HG03097 (cell line): Measurements from ENCODE around the gene KCNT2.
"Not testable (repeated sequence)": the region's sequence is repeated elsewhere in the genome, so short reads cannot be mapped to it uniquely, and the experiment has no call there.

Experiments
- ATAC-seq: cut with Tn5 transposase; IDR thresholded peaks from one replicate; pipeline ENCODE4 v1.9.1; 2021; ENCODE audit not compliant: unreplicated experiment, low FRiP score

Gene KCNT2

DNA sequence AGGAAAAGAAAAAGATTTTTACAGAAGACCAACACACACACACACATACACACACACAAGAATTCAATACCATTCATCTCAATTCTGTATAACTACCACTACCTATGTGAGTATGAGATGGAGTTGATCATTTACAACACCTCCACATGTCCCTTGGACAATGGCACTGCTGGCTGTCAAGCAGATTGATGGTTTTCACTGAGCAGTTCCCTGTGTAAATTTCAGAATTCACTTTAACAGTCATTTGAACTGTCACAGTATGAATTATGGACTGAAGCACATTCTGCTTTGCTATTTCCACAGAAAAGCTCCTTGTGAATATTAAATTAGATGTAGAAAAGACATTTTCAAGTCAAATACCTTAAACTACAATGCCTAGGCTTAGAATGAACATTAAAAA lies 14.3 kb downstream of the KCNT2 start:
- no peak for ATAC-seq

DNA sequence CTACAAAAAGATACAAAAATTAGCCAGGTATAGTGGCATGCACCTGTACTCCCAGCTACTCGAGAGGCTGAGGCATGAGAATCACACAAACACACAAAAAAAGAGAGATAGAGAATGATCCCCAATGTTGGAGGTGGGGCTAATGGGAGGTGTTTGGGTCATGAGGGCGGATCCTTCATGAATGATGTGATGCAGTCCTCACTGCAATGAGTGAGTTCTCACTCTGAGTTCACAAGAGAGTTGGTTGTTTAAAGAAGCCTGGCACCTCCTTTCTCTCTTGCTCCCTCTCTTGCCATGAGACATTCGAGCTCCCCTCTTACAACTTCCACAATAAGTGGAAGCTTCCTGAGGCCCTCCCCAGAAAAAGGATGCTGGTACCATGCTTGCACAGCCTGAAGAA lies 17.3 kb downstream of the KCNT2 start:
- ATAC-seq, result no peak

DNA sequence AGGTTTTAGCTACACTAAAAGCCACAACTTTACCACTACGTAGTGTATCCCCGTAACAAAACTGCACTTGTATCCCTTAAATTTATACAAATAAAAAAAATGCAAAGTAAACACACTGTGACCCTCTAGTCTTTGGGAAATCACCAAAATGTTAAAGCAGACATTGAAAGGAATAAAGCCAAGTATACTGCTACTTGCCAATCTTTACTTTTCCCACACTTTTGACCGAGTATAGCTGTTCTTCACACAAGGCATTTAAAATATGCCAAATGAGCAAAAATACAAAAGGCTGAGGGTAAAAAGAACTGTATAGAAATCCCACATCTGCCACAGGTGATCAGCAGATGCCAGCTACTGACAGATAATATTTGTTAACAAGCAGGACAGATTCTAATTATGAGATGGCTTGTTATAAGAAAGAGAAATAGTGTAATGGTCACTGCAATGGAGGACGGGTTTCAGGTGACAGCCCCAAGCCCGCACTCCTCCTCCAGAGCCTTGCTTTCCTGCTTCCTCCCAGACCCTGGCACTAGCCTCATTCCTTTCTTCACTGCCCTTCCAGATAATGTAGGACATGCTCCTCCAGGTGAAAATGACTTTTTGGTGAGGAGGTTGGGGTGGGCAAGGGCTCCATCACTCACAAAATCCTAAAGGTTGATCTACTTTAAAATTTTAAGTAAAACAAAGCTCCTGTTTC lies 18.1 kb downstream of the KCNT2 start:
- ATAC-seq, result no peak

DNA sequence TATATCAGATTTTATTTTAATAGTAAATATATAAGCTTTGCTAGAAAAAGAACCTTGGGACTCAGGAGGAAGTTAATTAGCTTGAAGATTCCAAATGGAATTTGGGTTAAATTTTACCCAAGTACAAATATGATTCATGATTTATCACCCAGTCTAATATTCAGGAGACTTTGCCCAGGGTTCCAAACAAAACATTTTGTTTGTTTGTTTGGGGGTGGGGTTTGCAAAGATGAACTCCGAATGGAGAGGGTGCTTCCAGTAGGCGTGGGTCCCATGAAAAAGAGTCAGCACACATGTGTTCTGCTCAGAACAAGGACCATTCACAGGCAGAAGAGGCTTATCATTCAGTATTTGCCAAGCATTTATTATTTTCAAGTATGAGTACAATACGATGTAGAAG lies 23.5 kb downstream of the KCNT2 start:
- no peak for ATAC-seq

DNA sequence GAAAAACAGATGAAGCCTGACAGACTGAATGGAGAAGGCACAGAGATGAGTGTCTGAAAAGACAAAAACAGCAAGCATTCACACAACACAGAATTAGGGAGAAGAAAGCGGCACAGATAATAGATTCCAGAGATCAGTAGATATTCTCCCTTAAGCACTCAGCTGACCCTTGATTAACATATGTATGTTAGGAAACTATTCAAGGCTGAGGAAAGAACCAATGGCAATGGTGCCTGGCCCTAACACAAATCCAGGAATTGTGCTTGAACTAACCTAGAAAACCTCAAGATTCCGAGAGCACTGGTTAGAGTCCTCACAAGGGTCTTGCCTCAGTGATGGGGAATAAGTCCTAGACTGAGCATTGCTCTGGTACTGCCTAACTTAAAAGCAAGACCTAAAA lies 30.9 kb downstream of the KCNT2 start:
- ATAC-seq, result no peak

DNA sequence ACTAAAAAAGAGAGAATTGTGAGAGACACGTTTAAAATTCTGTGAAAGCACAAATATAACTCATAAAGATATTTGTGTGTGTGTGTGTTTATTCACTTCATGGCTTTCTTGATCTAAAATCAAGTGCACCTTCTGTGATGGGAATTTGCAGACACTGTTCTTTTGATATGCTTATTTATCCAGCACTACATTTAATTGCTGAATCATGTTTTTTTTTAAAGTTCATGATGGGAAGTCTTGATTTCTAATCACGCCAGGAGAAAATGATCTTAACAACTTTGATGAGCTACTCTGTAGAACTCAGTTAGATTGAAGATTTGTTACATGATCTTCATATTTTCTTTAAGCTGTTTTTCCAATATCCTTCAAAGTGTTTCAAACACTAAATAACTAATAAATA lies 35.0 kb downstream of the KCNT2 start:
- ATAC-seq, result no peak

DNA sequence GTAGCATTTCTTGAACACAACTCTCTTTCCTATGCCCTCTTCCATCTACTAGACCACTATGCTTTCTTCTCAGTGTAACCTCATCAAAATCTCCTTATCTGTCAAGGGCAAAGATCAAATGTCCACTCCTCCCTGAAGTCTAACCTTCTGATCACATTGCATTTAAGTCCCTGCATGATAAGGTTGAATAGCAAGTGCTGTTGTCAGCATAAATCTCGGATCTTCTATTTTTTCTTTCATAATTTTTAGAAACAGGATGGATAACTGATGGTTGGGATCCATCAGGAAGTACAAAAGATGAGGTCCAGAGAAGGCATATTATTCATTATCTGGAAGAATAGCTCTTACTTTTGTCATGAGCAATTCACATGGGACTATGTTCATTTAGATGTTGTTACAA lies 41.0 kb downstream of the KCNT2 start:
- no peak for ATAC-seq

DNA sequence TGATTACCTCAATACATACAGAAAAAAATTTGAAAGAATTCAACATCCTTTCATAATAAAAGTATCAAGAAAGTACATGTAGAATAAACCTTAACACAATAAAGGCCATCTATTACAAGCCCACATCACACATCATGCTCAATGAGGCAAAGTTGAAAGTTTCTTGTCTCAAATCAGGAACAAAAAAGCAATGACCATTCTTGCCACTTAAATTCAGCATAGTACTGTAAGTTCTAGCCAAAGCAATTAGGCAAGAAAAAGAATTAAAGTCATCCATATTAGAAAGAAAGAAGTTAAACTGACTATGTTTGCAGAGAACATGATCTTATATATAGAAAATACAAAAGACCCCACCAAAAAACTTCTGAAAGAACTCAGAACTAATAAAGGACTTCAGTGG lies 44.5 kb downstream of the KCNT2 start:
- no peak for ATAC-seq

DNA sequence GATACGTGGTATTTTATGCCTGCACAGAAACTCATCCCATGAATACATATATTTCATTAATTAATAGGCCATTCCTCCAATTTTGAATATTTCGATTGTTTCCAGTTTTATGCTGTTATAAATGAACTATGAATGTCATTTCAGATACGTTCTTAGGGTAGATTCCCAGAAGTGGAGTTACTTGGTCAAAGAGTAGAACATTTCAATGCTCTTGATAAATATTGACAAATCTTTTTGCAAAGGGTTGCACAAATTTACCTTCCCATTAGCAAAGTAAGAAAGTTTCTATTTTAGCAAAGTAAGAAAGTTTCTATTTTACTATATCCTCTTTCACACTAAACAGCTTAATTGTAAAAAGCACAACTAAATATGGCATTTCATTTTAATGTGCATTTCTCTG lies 48.9 kb downstream of the KCNT2 start:
- no peak for ATAC-seq

DNA sequence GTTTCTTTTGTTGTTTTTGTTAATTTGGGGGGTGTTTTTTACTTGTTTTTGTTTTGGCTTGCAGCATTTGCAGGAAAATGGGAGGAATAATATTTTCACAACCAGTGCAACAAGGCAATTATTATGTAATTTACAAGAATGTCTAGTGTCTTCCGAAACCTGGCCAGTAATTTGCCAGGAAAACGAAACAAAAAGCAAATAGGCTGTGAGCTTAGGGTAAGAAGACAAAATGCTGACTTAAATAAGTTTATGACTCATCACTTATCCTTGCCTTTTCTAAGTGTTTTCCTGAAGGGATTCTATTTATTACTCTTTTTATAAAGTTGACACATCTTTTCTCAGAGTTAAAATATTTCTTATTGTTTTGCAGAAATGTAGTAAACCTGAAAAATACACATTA lies 49.8 kb downstream of the KCNT2 start:
- ATAC-seq, result no peak

DNA sequence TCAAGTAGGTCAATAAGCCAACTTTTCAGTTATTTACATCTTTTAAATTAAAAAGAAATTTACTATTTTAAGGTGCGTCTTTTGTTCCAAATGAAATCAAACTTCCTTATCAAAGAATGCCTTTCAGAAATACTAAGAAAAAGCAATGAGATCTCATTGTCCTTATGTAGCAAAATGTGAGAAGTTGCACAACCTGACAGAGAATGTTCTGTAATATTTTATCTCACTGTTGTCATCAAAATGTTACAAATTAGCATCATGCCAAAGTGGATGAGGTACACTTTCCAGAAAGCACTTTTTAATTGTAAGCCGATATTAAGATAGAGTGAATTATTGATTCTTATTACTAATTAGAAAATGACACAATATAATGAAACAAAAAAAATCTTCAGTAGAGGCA lies 50.4 kb downstream of the KCNT2 start:
- ATAC-seq, result no peak

DNA sequence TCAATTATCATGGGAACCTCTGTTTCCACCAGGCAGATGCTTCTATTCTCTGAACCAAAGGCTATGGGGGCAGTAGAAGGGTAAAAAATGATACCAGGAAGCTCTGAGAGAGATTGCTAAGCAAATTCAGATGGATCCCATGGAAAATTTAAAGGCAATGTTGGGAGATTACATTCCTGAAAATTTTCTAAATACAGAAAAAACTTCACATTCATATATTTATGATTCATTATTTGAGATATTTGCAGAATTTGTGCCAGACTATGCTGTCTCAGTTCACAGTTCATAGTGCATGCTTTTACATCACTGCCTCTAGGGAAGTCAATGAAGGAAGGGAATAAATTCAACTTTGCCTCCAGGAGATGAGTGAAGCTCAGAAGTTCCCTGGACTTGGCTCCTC lies 57.5 kb downstream of the KCNT2 start:
- no peak for ATAC-seq

DNA sequence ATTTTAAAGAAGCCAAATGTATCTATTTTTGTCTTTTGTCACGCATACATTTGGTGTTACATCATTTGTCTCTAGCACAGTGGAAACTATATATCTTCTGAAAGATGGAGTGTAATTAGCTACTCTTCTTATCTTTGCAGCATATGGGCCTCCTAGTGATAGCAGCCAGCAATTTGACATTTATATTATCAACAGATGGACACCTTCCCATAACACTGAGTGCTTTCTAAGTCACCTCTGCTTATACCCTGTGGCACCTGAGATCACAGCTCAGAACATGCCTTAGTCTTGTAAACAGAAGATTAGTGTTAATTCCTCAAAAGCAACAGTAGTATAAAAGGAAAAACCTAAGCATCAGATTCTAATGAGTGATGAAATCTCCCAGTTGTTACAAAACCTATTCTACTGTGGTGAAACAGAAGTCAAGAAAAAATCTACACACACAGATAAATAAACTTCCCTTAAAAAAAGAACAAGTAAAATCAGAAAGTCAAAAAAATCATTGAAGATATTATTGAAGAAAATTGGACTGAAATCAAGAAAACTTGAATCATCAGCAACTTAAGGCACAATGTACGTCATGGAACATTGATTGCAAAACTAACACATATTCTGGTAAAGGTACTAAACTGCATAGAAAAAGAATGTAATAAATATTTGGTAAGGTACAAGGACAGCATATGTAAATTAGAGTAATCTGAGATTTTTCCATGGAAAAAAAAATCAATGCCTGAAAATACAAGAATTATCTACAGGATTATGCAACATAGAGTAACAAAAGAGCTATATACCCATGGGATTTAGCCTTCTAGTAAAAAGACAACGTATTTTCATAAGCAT lies 61.7 kb downstream of the KCNT2 start:
- no peak for ATAC-seq

DNA sequence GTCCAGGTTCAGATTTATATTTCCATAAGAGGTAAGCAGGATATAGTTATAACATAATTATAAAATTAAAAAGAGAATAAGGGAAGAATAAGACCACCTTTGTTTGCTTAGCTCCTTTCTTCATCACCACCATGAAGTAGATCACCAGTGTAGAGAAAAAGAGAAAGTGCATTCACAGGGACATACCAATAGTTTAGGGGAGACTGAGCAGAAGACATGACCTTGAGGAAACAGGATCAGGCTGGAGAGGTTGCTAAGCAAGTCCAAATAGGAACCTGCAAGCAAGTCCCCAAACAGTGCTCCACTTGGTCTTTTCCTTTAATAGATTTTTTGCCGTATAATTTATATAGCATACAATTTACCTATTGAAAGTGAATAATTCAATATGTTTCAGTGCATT lies 63.0 kb downstream of the KCNT2 start:
- ATAC-seq, result no peak

DNA sequence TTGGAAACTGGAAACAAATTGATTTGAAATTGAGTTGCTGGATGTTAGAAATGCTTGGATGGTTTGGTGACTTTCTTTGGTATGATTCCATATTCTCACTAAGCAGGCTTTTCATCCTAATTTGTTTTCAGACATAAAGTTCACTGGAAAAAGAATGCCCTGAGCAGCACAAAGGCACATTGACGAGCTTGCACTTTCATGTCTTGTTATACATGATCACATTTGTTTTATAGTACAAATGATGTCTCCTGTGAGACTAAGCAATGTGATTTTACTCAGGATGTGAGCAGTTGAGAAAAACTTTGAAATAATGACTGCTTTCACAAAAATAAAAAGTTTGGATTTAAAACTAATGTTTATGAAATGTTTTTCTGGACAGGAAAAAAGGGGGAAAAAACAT lies 63.6 kb downstream of the KCNT2 start:
- ATAC-seq, result no peak

DNA sequence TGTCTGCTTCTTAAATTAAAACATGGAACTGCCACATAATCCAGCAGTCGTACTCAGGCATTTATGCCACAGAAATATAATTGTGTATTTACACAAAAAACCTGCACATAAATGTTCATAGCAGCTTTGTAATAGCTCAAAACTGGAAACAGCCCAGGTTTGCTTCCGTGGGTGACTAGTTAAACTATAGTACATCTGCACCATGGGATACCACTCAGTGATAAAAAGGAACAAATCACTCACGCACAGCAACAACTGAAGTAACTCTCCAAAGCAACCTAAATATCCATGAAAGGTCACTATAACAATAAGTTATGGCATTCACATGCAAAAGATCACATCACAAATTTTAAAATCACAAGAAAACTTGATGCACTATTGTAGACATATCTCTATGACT lies 64.4 kb downstream of the KCNT2 start:
- no peak for ATAC-seq

DNA sequence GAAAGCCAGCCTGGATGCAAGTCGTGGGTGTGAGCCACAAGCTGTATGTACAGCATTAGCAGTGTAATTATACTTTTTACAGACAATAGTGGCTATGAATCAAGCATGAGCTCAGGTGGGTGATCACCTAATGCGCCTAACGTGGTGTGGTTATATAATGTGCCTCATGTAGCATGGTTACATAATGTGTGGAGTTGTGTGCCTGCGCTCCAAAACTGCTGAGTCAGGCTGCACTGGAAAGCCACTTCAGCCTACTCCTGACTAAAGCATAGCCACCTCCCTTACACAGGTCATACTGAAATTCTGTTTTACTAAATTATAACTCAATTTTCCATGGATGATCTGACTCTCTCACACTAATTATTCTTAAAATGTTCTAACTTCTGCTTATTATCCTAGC lies 69.8 kb downstream of the KCNT2 start:
- no peak for ATAC-seq

DNA sequence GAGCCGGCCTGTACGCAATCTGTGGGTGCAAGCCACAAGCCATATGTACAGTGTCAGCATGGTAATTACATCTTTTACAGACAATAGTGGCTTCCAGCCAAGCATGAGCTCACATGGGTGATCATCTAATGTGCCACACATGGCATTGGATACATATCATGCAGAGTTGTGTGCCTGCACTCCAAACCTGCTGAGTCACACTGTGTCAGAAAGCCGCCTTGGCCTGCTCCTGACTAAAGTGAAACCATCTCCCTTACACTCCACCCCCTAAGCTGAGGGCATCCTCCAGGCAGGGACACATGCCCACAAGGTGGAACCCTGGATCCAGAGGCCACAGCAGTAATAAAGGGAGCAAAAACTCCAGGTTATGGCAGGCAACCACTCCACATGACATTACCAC lies 72.5 kb downstream of the KCNT2 start:
- ATAC-seq, result no peak

DNA sequence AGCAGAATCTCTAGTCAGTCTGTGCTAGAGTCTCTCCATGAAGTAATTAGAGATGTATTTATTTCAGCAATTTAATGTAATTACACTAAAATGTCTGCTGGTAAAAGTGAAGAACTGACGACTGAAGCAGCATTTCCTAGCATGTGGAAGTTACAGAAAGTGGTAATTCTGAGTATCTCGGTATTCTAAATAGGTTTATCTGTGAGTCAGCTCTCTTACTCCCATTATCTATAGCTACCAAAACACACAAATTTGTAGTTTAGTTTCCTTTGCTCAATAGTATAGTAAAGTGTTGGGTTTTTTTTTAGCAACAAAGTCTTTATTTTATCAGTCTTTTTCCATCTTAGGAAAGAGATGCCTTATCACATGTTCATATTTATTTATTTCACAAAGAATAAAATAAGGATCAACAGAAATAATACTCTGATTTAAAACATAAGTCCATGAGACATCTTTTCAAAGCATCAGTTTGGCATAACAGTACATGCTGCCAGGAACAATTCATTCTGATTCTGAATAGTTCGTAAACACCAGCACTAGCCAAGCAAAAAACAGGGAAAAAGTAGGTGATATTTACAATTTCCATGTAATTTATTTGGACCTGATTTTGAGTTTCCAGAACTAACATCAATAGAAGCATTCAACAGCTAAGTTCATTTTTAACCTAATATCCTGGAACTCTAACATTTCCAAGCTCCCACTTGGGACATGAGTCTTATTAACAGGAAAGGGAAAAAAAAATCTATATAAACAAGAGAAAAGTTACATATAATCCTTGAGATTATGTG lies 76.3 kb downstream of the KCNT2 start:
- no peak for ATAC-seq

DNA sequence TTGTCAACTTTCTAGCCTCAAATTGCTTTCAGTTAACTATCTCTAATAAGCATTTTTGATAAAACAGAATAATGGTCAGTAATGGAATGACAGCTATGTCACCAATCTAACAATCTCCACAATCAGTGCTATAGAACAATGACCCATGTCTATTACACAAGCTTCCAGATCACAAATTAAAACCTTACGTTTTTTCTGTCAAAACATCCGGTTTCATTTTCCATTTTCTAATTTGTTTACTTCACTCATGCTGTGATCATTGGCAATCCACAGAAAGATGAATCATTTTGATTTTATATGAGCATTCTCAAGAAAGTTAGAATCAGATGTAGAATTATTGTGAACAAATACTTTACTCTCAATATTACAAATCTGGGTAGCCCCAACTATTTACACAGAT lies 80.3 kb downstream of the KCNT2 start:
- no peak for ATAC-seq

DNA sequence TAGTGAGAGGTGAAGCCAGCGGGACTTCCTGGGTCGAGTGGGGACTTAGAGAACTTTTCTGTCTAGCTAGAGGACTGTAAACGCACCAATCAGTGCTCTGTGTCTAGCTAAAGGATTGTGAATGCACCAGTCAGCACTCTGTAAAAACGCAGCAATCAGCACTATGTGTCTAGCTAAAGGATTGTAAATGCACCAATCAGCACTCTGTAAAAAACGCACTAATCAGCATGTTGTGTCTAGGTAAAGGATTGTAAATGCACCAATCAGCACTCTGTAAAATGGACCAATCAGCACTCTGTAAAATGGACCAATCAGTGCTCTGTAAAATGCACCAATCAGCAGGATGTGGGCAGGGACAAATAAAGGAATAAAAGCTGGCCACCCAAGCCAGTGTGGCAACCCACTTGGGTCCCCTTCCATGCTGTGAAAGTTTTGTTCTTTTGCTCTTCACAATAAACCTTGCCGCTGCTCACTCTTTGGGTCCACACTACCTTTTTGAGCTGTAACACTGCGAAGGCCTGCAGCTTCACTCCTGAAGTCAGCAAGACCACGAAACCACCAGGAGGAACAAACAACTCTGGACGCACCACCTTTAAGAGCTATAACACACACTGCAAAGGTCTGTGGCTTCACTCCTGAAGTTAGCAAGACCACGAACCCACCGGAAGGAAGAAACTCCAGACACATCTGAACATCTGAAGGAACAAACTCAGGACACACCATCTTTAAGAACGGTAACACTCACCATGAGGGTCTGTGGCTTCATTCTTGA lies 85.5 kb downstream of the KCNT2 start:
- not testable (repeated sequence) for ATAC-seq
